ENCODE data around the gene KYNU. TPM values are rescaled to one million over a fixed set of nuclear protein-coding genes. Genes with fewer than 3 reads are reported as not detected.
A peak's percentile ranks its signal among the peaks of the same experiment; 100 is the strongest.
"Not testable (repeated sequence)": the region's sequence is repeated elsewhere in the genome, so short reads cannot be mapped to it uniquely, and the experiment has no call there.

Gene KYNU
- total RNA-seq, 2 donors from 2014 or later: 0.34 to 1.1 TPM

- 71% methylated on average over 1 of the region's 1 CpG for WGBS
Observed at GRCh38 chr2:142865924-142866323, 11.5 kb upstream of the KYNU start.

GRCh38 chr2:142866426-142866825, 11.0 kb upstream of the KYNU start:
- Histone ChIP-seq H3K9me3 (no peaks in the 10 kb centered on the region), H3K4me1 (replicated peaks) (no peaks in the 10 kb centered on the region), H3K27me3 (replicated peaks; ENCODE audit: insufficient read depth) (no peaks in the 10 kb centered on the region), H3K36me3 (no peaks in the 10 kb centered on the region), H3K4me3 (no peak overlapping the region), H3K27ac (no peak overlapping the region)
- DNase-seq (ENCODE audit: low spot score): no peak
- WGBS: 98% methylated on average over 2 of the region's 2 CpGs
- intact Hi-C loops (cut with DNase I): no loop called here
- TF ChIP-seq POLR2A (IDR thresholded peaks at IDR 0.05) (no peak), POLR2AphosphoS5 (IDR thresholded peaks at IDR 0.05) (no peak), CTCF (IDR thresholded peaks at IDR 0.05) (no peak)

More at GRCh38 chr2:142865924-142866323, 11.5 kb upstream of the KYNU start:
- H3K27ac ChIP-seq: no peak overlapping the region
- no peaks in the 10 kb centered on the region for H3K27me3 ChIP-seq (replicated peaks; ENCODE audit: insufficient read depth)
- intact Hi-C loops (cut with DNase I): no loop called here
- DNase-seq (ENCODE audit: low spot score): no peak
- TF ChIP-seq POLR2AphosphoS5 (IDR thresholded peaks at IDR 0.05) (no peak), CTCF (IDR thresholded peaks at IDR 0.05) (no peak), POLR2A (IDR thresholded peaks at IDR 0.05) (no peak)
- H3K4me1 ChIP-seq (replicated peaks): no peaks in the 10 kb centered on the region
- H3K9me3 ChIP-seq: no peaks in the 10 kb centered on the region
- no peak overlapping the region for H3K4me3 ChIP-seq
- no peaks in the 10 kb centered on the region for H3K36me3 ChIP-seq

- Histone ChIP-seq H3K27me3 (replicated peaks; ENCODE audit: insufficient read depth) (no peaks in the 10 kb centered on the region), H3K27ac (no peak overlapping the region), H3K4me3 (no peak overlapping the region), H3K4me1 (replicated peaks) (no peaks in the 10 kb centered on the region), H3K9me3 (no peaks in the 10 kb centered on the region), H3K36me3 (no peaks in the 10 kb centered on the region)
- intact Hi-C loops (cut with DNase I): no loop called here
- DNase-seq (ENCODE audit: low spot score): no peak
- WGBS: 90% methylated on average over 2 of the region's 2 CpGs
- TF ChIP-seq POLR2AphosphoS5 (IDR thresholded peaks at IDR 0.05) (no peak), POLR2A (IDR thresholded peaks at IDR 0.05) (no peak), CTCF (IDR thresholded peaks at IDR 0.05) (no peak)
Observed at GRCh38 chr2:142867136-142867535, 10.3 kb upstream of the KYNU start.

GRCh38 chr2:142868229-142868762, 9.2 kb upstream of the KYNU start:
- no peaks in the 10 kb centered on the region for H3K9me3 ChIP-seq
- no peaks in the 10 kb centered on the region for H3K36me3 ChIP-seq
- H3K4me3 ChIP-seq: no peak overlapping the region
- no peak for TF ChIP-seq POLR2AphosphoS5 (IDR thresholded peaks at IDR 0.05)
- TF ChIP-seq CTCF (IDR thresholded peaks at IDR 0.05): no peak
- no peak for TF ChIP-seq POLR2A (IDR thresholded peaks at IDR 0.05)
- 72% methylated on average over 12 of the region's 12 CpGs for WGBS
- H3K4me1 ChIP-seq (replicated peaks): no peaks in the 10 kb centered on the region
- intact Hi-C loops (cut with DNase I): no loop called here
- DNase-seq (ENCODE audit: low spot score): peak; percentile 14
- no peak overlapping the region for H3K27ac ChIP-seq
- no peaks in the 10 kb centered on the region for H3K27me3 ChIP-seq (replicated peaks; ENCODE audit: insufficient read depth)

GRCh38 chr2:142869065-142869460, 8.4 kb upstream of the KYNU start:
- intact Hi-C loops (cut with DNase I); H3K36me3 ChIP-seq; H3K4me1 ChIP-seq (replicated peaks); DNase-seq (ENCODE audit: low spot score); H3K27ac ChIP-seq; H3K27me3 ChIP-seq (replicated peaks; ENCODE audit: insufficient read depth); H3K9me3 ChIP-seq; H3K4me3 ChIP-seq: not testable (repeated sequence)
- WGBS: 97% methylated on average over 7 of the region's 7 CpGs
